H1 (cell line): Measurements from ENCODE around the gene TPT1. TPM values are rescaled to one million over a fixed set of nuclear protein-coding genes. Genes with fewer than 3 reads are reported as not detected.

Experiments used
- CTCF ChIA-PET: fragments of 300-600 bp; sonication (Branson Sonifier 250); formaldehyde crosslinking; loops from one replicate; lab custom pipeline; 2021; ENCODE audit not compliant: partially characterized antibody; lab: Charles Lee
- POLR2A ChIA-PET: fragments of 300-600 bp; sonication (Branson Sonifier 250); formaldehyde crosslinking; loops from one replicate; lab custom pipeline; 2021; ENCODE audit warnings: inconsistent platforms; ENCODE audit not compliant: partially characterized antibody; lab: Charles Lee
- DNase-seq, 2 experiments: peaks; one replicate each; pipeline versions ENCODE4 v3.0.0 to v3.0.0-alpha.2; 2010 to 2022; ENCODE audit warnings: low spot score in 2 of 2, low read depth in 1 of 2, mixed read lengths in 1 of 2
- FAIRE-seq: peaks from 2 replicates; lab custom pipeline; 2011; peaks lifted over from hg19 to GRCh38; lab: Jason Lieb, UNC
- H2AFZ ChIP-seq: 2 replicates; pipeline ENCODE4 v1.8.1; 2012; ENCODE audit warnings: low read length, inconsistent platforms
- H2AK5ac ChIP-seq: 2 replicates; pipeline ENCODE4 v1.6.1; 2013; ENCODE audit warnings: low read depth, low read length
- H2BK120ac ChIP-seq: replicated peaks from 2 replicates; pipeline ENCODE3; 2013; ENCODE audit warnings: low read depth, low read length, inconsistent platforms
- H2BK12ac ChIP-seq: 2 replicates; pipeline ENCODE4 v1.6.1; 2013; ENCODE audit warnings: low read depth, low read length
- H2BK15ac ChIP-seq: 2 replicates; pipeline ENCODE4 v1.6.1; 2013; ENCODE audit warnings: low read length
- H2BK20ac ChIP-seq: 2 replicates; pipeline ENCODE4 v1.6.1; 2013; ENCODE audit warnings: low read length
- H2BK5ac ChIP-seq: 2 replicates; pipeline ENCODE4 v1.6.1; 2013; ENCODE audit warnings: low read depth, low read length
- H3K14ac ChIP-seq: 2 replicates; pipeline ENCODE4 v1.6.1; 2013; ENCODE audit warnings: inconsistent platforms; ENCODE audit not compliant: insufficient read length
- H3K18ac ChIP-seq: 2 replicates; pipeline ENCODE4 v1.6.1; 2013; ENCODE audit warnings: low read length; ENCODE audit errors: extremely low read depth
- H3K23ac ChIP-seq: 2 replicates; pipeline ENCODE4 v1.6.1; 2013; ENCODE audit warnings: inconsistent platforms; ENCODE audit not compliant: insufficient read length
- H3K23me2 ChIP-seq: 2 replicates; pipeline ENCODE4 v1.6.1; 2013; ENCODE audit warnings: low read depth, low read length
- H3K27ac ChIP-seq: 2 replicates; pipeline ENCODE4 v1.6.1; 2011; ENCODE audit warnings: low read depth, low read length, inconsistent platforms
- H3K27me3 ChIP-seq, 4 experiments: replicated peaks in 1 of 4; 1 replicate in 1 of 4; 2 replicates in 3 of 4; pipeline versions ENCODE4 v1.6.1 to v1.8.1; 2011 to 2013; ENCODE audit warnings: low read length in 3 of 4, mild to moderate bottlenecking in 3 of 4, inconsistent platforms in 2 of 4, mixed read lengths in 2 of 4, moderate library complexity in 1 of 4; ENCODE audit not compliant: control insufficient read depth in 3 of 4, insufficient read depth in 3 of 4; ENCODE audit errors: extremely low read depth in 1 of 4
- H3K36me3 ChIP-seq, 4 experiments: 2 replicates each; pipeline versions ENCODE4 v1.6.1 to v1.8.1; 2011 to 2013; ENCODE audit warnings: mild to moderate bottlenecking in 4 of 4, low read length in 3 of 4, moderate library complexity in 2 of 4, control low read depth in 1 of 4, inconsistent platforms in 1 of 4; ENCODE audit not compliant: insufficient read depth in 4 of 4, control insufficient read depth in 2 of 4
- H3K4ac ChIP-seq: replicated peaks from 2 replicates; pipeline ENCODE3; 2013; ENCODE audit warnings: low read length, low read depth, mixed read lengths, inconsistent platforms; ENCODE audit not compliant: insufficient read length
- H3K4me1 ChIP-seq, 4 experiments: replicated peaks in 1 of 4; 1 replicate in 1 of 4; 2 replicates in 3 of 4; pipeline versions ENCODE4 v1.6.1 to v1.8.1; 2011 to 2013; ENCODE audit warnings: low read length in 3 of 4, inconsistent platforms in 2 of 4, mixed read lengths in 1 of 4; ENCODE audit not compliant: insufficient read depth in 4 of 4, control insufficient read depth in 3 of 4
- H3K4me2 ChIP-seq, 2 experiments: 2 replicates each; pipeline versions ENCODE4 v1.6.1 to v1.8.1; 2011 to 2013; ENCODE audit warnings: low read depth in 2 of 2, low read length in 2 of 2, control low read depth in 1 of 2, inconsistent platforms in 1 of 2, mild to moderate bottlenecking in 1 of 2; ENCODE audit not compliant: insufficient read depth in 1 of 2
- H3K4me3 ChIP-seq, 4 experiments: fragments of 200-600, 300-600 bp in 1 of 4; sonication (generic), shearing (Covaris generic), sonication (Bioruptor Twin) in 1 of 4; 2 replicates each; pipeline versions ENCODE4 v1.5.1 to v1.8.1; 2011 to 2016; ENCODE audit warnings: low read length in 4 of 4, low read depth in 3 of 4, control low read depth in 2 of 4, inconsistent platforms in 2 of 4, mild to moderate bottlenecking in 2 of 4, mixed read lengths in 1 of 4, moderate library complexity in 1 of 4; ENCODE audit not compliant: insufficient read depth in 2 of 4; ENCODE audit errors: extremely low read depth in 1 of 4
- H3K56ac ChIP-seq: replicated peaks from 2 replicates; pipeline ENCODE3; 2013; ENCODE audit warnings: low read depth, mild to moderate bottlenecking, mixed read lengths, low read length, inconsistent platforms; ENCODE audit not compliant: insufficient read length
- H3K79me1 ChIP-seq: 2 replicates; pipeline ENCODE4 v1.6.1; 2013; ENCODE audit warnings: low read depth, low read length, control low read depth
- H3K79me2 ChIP-seq, 2 experiments: 2 replicates each; pipeline versions ENCODE4 v1.6.1 to v1.8.1; 2012 to 2013; ENCODE audit warnings: low read length in 2 of 2, mild to moderate bottlenecking in 2 of 2, inconsistent platforms in 1 of 2; ENCODE audit not compliant: insufficient read depth in 2 of 2, control insufficient read depth in 1 of 2
- H3K9ac ChIP-seq, 4 experiments: replicated peaks in 1 of 4; 1 replicate in 1 of 4; 2 replicates in 3 of 4; pipeline versions ENCODE4 v1.6.1 to v1.8.1; 2011 to 2013; ENCODE audit warnings: low read depth in 3 of 4, low read length in 3 of 4, control low read depth in 2 of 4, mild to moderate bottlenecking in 2 of 4, moderate library complexity in 2 of 4, inconsistent platforms in 1 of 4; ENCODE audit errors: extremely low read depth in 1 of 4
- H3K9me3 ChIP-seq, 2 experiments: 2 replicates each; pipeline versions ENCODE4 v1.6.1 to v1.8.1; 2012 to 2013; ENCODE audit warnings: mild to moderate bottlenecking in 2 of 2, moderate library complexity in 2 of 2, control low read depth in 1 of 2, inconsistent platforms in 1 of 2, low read depth in 1 of 2, low read length in 1 of 2, mixed read lengths in 1 of 2; ENCODE audit not compliant: insufficient read depth in 2 of 2
- H4K20me1 ChIP-seq, 2 experiments: replicated peaks in 1 of 2; 2 replicates each; pipeline versions ENCODE3 to v1.8.1; 2011 to 2013; ENCODE audit warnings: inconsistent platforms in 2 of 2, low read length in 2 of 2, mild to moderate bottlenecking in 1 of 2; ENCODE audit not compliant: insufficient read depth in 2 of 2, control insufficient read depth in 1 of 2
- H4K5ac ChIP-seq: 2 replicates; pipeline ENCODE4 v1.6.1; 2013; ENCODE audit warnings: low read length, low read depth, mixed read lengths, inconsistent platforms; ENCODE audit not compliant: insufficient read length
- H4K8ac ChIP-seq: 2 replicates; pipeline ENCODE4 v1.8.0; 2013; ENCODE audit warnings: mild to moderate bottlenecking, moderate library complexity, low read length, inconsistent platforms; ENCODE audit not compliant: insufficient read depth; ENCODE audit errors: extremely low read depth
- H4K91ac ChIP-seq: replicated peaks from 2 replicates; pipeline ENCODE3; 2013; ENCODE audit warnings: low read length, mixed read lengths, inconsistent platforms; ENCODE audit not compliant: insufficient read length
- BRCA1 ChIP-seq: IDR thresholded peaks from 2 replicates; pipeline ENCODE4 v1.6.1; 2012; ENCODE audit warnings: low read depth, low read length, improper control_type of control experiment
- POLR2A ChIP-seq, 2 experiments: IDR thresholded peaks; 1 replicate in 1 of 2; 2 replicates in 1 of 2; pipeline ENCODE4 v1.6.1; 2011; ENCODE audit warnings: low read depth in 2 of 2, low read length in 2 of 2, mild to moderate bottlenecking in 2 of 2; ENCODE audit errors: control extremely low read depth in 1 of 2
- POLR2AphosphoS5 ChIP-seq: IDR thresholded peaks from 2 replicates; pipeline ENCODE4 v1.6.1; 2011; ENCODE audit warnings: low read depth, low read length
- WGBS, 2 experiments: shearing (Covaris generic) in 1 of 2; methylation state at CpG; one replicate each; pipeline versions ENCODE4 v1.1.6 to v1.1.7; 2013 to 2015; ENCODE audit warnings: low lambda C conversion rate in 2 of 2, mixed read lengths in 2 of 2, inconsistent platforms in 1 of 2, low coverage in 1 of 2, missing lambda C conversion rate in 1 of 2; ENCODE audit not compliant: insufficient replicate concordance in 2 of 2, insufficient coverage in 1 of 2, insufficient read length in 1 of 2; ENCODE audit errors: extremely low coverage in 1 of 2, missing lambda C conversion rate in 1 of 2; 5-methylcytosine and 5-hydroxymethylcytosine counted together
- polyA plus RNA-seq, 7 experiments: library from polyadenylated mRNA; depleted of rRNA in 3 of 7; stranded (reverse) in 5 of 7; unstranded in 2 of 7; fragments of >200 nt in 5 of 7; fragments of 200-250 nt in 2 of 7; gene quantifications; 1 replicate in 5 of 7; 2 replicates in 1 of 7; 4 replicates in 1 of 7; pipeline versions ENCODE4 v1.2.1 to v1.2.3, GENCODE V29; 2011 to 2013; ENCODE audit warnings: missing spikeins in 2 of 7, mixed read lengths in 2 of 7
- total RNA-seq: library from RNA; stranded (reverse); fragmentation: NEBNext Ultra II Directional; extraction: Animal tissue kit (Norgen Biotek cat#: 25700); gene quantifications from 2 replicates; pipeline ENCODE4 v1.2.1, GENCODE V29; 2021

The TPT1 gene
- total and polyA plus RNA-seq, 2 of the 8 experiments (the other 6 are each of a cell fraction or from before 2014, with no cell fraction given): 2,245 to 2,279 TPM

- peaks cover 0 to 6% (median 0%) of the 10 kb centered on the region in 4 experiments; a peak in 4 of 7 replicates for H3K4me1 ChIP-seq
- H2AK5ac ChIP-seq: no peak overlapping the region
Measured at GRCh38 chr13:45331123-45331619, 9.8 kb downstream of the TPT1 start.

More at GRCh38 chr13:45331123-45331619, 9.8 kb downstream of the TPT1 start:
- Histone ChIP-seq H3K23ac (no peak overlapping the region), H3K9ac (no peak overlapping the region), H2AFZ (no peak overlapping the region), H3K18ac (no peak overlapping the region), H4K8ac (no peak overlapping the region), H2BK12ac (no peak overlapping the region), H3K14ac (no peak overlapping the region), H3K4ac (no peak overlapping the region), H3K4me2 (no peak overlapping the region), H3K79me1 (0 out of 2 replicates have a peak, but pooled peaks cover 2% of the 10 kb centered on the region), H4K5ac (no peak overlapping the region), H2BK20ac (no peak overlapping the region), H3K23me2 (peaks cover 3% of the 10 kb centered on the region; the same call in 1 of the 2 replicates), H3K56ac (no peak overlapping the region), H3K4me3 (no peak overlapping the region), H3K36me3 (peaks cover 6 to 21% (median 10%) of the 10 kb centered on the region in 4 experiments), H2BK5ac (no peak overlapping the region), H3K79me2 (no peaks in the 10 kb centered on the region), H3K27ac (no peak overlapping the region), H3K9me3 (no peaks in the 10 kb centered on the region), H4K91ac (no peak overlapping the region), H2BK15ac (no peak overlapping the region), H2BK120ac (no peak overlapping the region), H3K27me3 (no peaks in the 10 kb centered on the region), H4K20me1 (peaks cover 0 to 8% of the 10 kb centered on the region in 2 experiments)
- TF ChIP-seq POLR2AphosphoS5 (peak; percentile 63; the same call in 1 of the 2 replicates), BRCA1 (no peak), POLR2A (IDR thresholded peaks at IDR 0.05; ENCODE audit: control extremely low read depth in 1 of 2, low read depth in 2 of 2, low read length in 2 of 2) (peak; percentile 27 to 48; a peak in 2 of 3 replicates)
- ChIA-PET POLR2A (interaction anchor here (0.5 to 16.2 kb wide), 18 partner anchors 9 to 377 kb away, joined by 3 to 319 read pairs (median 3); partner anchors contain the start of gene TPT1), CTCF (interaction anchor here (0.8 to 2.5 kb wide), 6 partner anchors 8 to 284 kb away, joined by 3 to 6 read pairs (median 4); partner anchors contain the start of gene TPT1)
- DNase-seq (no peak), FAIRE-seq (no peak)
- 86% methylated on average over 1 of the region's 1 CpG; no CpG with 5 or more reads in 1 of the 2 experiments for WGBS, 2 experiments
